ENCODE data around the gene ZBTB46.

DNA sequence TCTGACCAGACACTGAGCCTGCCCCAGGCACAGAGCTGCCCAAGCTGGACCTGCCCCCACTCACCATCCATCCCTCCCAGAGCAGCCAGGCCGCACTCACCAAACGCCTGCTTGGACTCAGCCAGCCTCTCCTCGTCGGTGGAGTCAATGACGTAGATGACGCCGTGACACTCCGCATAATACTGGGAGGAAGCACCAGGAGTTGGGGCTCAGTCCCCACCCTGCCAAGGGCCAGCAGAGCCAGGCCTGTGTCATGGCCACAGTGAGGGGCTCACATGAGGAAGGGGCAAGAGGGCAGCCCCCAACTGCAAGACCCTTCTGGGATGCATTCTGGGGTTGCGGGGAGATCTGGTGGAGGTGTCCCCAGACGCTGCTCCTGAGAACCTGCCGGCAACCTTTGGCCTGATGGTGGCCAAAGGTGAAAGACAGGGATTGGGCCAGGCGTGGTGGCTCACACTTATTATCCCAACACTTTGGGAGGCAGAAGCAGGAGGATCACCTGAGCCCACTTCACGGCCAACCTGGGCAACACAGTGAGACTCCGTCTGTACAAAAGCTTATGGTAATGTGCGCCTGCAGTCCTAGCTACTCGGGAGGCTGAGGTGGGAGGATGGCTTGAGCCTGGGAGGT is 128.9 kb downstream of the ZBTB46 start:
- TF ChIP-seq, protein P1, sequence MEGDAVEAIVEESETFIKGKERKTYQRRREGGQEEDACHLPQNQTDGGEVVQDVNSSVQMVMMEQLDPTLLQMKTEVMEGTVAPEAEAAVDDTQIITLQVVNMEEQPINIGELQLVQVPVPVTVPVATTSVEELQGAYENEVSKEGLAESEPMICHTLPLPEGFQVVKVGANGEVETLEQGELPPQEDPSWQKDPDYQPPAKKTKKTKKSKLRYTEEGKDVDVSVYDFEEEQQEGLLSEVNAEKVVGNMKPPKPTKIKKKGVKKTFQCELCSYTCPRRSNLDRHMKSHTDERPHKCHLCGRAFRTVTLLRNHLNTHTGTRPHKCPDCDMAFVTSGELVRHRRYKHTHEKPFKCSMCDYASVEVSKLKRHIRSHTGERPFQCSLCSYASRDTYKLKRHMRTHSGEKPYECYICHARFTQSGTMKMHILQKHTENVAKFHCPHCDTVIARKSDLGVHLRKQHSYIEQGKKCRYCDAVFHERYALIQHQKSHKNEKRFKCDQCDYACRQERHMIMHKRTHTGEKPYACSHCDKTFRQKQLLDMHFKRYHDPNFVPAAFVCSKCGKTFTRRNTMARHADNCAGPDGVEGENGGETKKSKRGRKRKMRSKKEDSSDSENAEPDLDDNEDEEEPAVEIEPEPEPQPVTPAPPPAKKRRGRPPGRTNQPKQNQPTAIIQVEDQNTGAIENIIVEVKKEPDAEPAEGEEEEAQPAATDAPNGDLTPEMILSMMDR (IDR thresholded peaks at IDR 0.05) = no peak
- TF ChIP-seq POLR2A (IDR thresholded peaks at IDR 0.05) (no peak), POLR2AphosphoS5 (IDR thresholded peaks at IDR 0.05) (no peak)

Measured in prostate gland (tissue), 2 donors.